Stimulated activated CD4-positive, alpha-beta T cell treated with anti-CD3 and anti-CD28 coated beads, Interleukin-15, amount 100 ng/mL, for 1 hour (primary cell): ENCODE data around the gene YJEFN3.

Experiments
- DNase-seq, 2 donors: peaks; one replicate each; pipeline ENCODE4 v3.0.0-alpha.2; 2020; ENCODE audit warnings: low read depth in 1 of 2, low spot score in 1 of 2

Gene YJEFN3

GRCh38 chr19:19517235-19517619, 11.5 kb upstream of the YJEFN3 start:
- no peak for DNase-seq

- DNase-seq: no peak
These were observed 7.7 kb upstream of the YJEFN3 start for GRCh38 chr19:19520989-19521388.

DNA sequence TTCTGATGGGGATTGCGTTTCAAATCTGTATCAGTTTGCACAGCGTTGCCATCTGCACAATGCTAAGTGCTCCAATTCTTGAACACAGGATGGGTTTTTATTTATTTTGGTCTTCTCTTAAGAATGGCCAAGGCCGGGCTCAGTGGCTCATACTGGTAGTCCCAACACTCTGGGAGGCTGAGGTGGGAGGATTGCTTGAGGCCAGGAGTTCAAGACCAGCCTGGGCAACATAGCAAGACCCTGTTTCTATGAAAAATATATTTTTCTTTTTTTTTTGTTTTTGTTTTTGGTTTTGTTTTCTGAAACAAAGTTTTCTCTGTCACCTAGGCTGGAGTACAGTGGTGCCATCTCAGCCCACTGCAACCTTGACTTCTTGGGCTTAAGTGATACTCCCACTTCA, 5.5 kb upstream of the YJEFN3 start:
- no peak for DNase-seq

DNA sequence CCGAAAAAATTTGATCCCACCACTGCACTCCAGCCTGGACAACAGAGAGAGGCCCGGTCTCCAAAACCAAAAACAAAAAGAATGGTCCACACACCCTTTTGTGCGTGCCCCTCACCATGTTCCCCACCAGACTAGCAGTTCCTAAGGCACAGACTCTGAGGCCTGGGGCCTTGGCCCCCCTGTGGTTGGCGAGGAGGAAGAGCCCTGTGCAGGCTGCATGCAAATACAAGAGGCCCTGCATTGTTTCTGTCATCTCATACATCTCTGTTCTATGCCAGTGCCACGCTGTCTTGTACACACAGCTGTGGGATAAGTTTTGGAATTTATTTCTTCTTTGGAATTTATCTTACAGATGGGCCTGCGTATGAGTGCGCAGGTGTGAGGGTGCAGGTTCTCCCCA, 4.7 kb upstream of the YJEFN3 start:
- DNase-seq: no peak

DNA sequence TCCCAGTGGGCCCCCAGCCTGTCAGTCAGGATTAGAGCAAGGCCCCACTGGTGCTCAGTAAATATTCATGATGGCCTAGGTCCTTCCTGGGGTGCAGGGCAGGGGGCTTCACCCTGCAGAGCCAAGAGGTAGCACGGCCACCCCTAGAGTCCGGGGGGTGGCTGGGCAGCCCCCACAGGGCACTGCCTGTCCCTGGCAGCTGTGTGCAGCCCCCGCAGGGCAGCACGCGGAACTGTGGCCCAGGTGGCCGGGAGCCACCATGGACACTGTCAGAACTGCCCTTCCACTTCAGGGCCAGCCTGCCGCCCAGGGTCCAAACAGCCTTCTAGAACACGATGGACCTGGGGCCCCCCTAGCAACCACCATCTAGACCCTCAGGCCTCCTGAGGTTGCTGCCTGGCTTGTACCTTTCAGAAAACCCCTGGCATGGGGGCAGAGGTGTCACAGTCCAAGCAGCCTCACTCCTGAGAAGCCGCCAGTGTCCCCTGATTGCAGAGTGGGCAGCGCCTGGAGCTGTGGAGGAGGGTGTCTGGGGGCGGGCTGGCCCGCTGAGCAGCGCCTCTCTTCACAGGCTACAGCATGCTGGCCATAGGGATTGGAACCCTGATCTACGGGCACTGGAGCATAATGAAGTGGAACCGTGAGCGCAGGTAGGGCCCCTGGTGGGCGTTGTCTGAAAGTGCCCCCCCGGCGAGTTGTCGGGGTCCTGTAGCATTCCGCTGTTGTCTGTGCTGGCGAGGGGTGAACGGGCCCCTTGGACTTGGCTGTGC, 2.9 kb upstream of the YJEFN3 start:
- DNase-seq: no peak

DNA sequence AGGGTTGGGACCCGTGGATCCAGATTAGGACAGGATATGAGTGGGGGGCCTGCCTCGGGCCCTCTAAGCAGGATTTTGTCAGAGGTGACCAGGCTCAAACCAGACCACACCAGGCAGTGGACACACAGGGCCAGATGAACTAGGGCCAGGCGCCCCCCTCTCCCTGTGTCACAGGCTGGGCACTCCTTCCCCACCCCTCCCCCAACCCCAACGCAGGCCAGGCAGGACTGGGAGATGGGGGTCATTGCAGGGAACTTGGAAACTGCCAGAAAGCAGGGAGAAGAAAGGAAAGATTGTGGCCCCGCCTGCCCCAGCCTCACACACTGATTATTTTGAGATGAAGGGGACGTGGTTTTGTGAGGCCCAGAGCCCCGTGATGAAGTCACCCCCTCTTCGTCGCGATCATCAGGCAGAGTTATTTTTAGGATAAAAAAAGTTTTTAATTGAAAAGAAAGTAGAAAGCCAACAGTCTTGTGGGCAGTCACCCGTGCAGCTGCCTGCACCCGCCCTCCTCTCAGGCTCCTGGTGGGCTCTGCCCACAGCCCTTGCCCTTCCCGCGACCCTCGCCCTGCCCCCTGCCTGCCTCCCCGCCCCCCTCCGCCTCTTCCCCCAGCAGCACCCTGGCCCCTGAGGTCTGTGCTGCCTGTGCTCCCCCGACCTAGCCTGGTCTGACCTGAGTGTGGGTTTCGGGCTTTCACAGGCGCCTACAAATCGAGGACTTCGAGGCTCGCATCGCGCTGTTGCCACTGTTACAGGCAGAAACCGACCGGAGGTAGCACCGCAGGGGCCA, 1.9 kb upstream of the YJEFN3 start:
- no peak for DNase-seq

DNA sequence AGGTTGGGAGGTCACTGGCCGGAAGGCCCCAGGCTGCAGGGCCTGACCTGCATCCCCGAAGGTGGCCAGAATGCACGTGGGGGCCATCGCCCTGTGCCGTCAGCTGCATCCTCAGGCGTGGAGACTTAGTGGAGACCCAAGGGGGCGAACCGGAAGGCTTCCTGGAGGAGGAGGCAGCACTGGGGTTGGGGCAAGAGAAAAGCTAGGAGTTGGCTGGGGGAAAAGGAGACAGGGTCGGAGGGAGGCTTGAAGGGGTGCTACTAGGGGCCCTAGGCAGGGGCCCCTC, 1.4 kb upstream of the YJEFN3 start:
- no peak for DNase-seq

- no peak for DNase-seq
These were observed 761 bp upstream of the YJEFN3 start for GRCh38 chr19:19527674-19528625.

GRCh38 chr19:19529783-19530422, 1.2 kb downstream of the YJEFN3 start:
- DNase-seq: no peak

GRCh38 chr19:19530423-19530804, 1.7 kb downstream of the YJEFN3 start:
- no peak for DNase-seq

DNA sequence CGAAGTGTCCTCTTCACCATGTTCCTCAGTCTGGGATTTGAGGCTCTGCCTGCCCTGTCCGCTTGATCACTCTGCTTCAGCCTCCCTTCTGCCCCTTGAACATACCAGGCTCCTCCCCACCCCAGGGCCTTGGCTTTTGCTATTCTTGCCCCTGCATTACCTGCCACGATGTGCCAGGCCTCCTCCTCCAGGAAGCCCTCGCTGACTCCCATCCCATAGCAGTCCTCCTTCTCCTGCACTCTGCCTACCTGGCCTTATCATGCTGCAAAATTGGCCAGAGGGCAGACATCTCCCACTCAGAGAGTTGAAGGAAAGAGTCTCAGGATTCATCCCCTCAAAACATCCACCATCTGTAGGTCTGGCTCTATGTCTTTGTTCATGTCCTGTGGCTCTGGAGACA, 2.2 kb downstream of the YJEFN3 start:
- no peak for DNase-seq

- DNase-seq: peak; percentile 73 to 88
These were observed 3.5 kb downstream of the YJEFN3 start for GRCh38 chr19:19531951-19532805.

- DNase-seq: no peak
These were observed 4.3 kb downstream of the YJEFN3 start for GRCh38 chr19:19532806-19533701.

GRCh38 chr19:19533841-19534240, 5.1 kb downstream of the YJEFN3 start:
- no peak for DNase-seq

- no peak for DNase-seq
These were observed 6.0 kb downstream of the YJEFN3 start for GRCh38 chr19:19534556-19535265.

GRCh38 chr19:19535311-19536191, 6.8 kb downstream of the YJEFN3 start:
- no peak for DNase-seq
